ENCODE data around the gene JAZF1. TPM values are rescaled to one million over a fixed set of nuclear protein-coding genes. Genes with fewer than 3 reads are reported as not detected.

Gene JAZF1
- total and polyA plus RNA-seq, 12 donors: 6.9 to 42.3 (median 30.0) TPM

GRCh38 chr7:28105234-28105633, 75.4 kb downstream of the JAZF1 start:
- WGBS, 2 donors: 44 to 70% methylated on average over 6 of the region's 6 CpGs
- peaks cover 4 to 72% (median 59%) of the 10 kb centered on the region in 9 donors for H3K4me1 ChIP-seq
- peak in 4 of 8 donors; percentile 32 to 44 (median 38) for ATAC-seq

GRCh38 chr7:28104811-28105210, 75.8 kb downstream of the JAZF1 start:
- no peak for ATAC-seq
- no peaks in the 10 kb centered on the region for H3K36me3 ChIP-seq
- 56 to 69% methylated on average over 4 of the region's 4 CpGs for WGBS, 2 donors
- intact Hi-C loops (cut with DNase I): loop anchor here in 7 of 10 donors (5.0 to 10.0 kb wide), 3 partner anchors 70 to 170 kb away; no protein-coding TSS in a partner anchor
- peak overlapping the region; percentile 11 to 93 (median 69) for H3K27ac ChIP-seq
- H3K27me3 ChIP-seq: no peaks in the 10 kb centered on the region
- peaks cover 4 to 72% (median 59%) of the 10 kb centered on the region in 9 donors for H3K4me1 ChIP-seq
- no peak for TF ChIP-seq CTCF (IDR thresholded peaks at IDR 0.05)
- DNase-seq: no peak
- H3K4me3 ChIP-seq: no peak overlapping the region
- no peaks in the 10 kb centered on the region for H3K9me3 ChIP-seq

More at GRCh38 chr7:28105234-28105633, 75.4 kb downstream of the JAZF1 start:
- Histone ChIP-seq H3K9me3 (no peaks in the 10 kb centered on the region), H3K4me3 (no peak overlapping the region), H3K36me3 (no peaks in the 10 kb centered on the region), H3K27me3 (no peaks in the 10 kb centered on the region), H3K27ac (peak overlapping the region; percentile 11 to 93 (median 69))
- intact Hi-C loops (cut with DNase I): loop anchor here in 6 of 10 donors (5.0 to 10.0 kb wide), 3 partner anchors 70 to 170 kb away; no protein-coding TSS in a partner anchor
- DNase-seq: no peak
- TF ChIP-seq CTCF (IDR thresholded peaks at IDR 0.05): no peak

GRCh38 chr7:28104041-28104541, 76.5 kb downstream of the JAZF1 start:
- intact Hi-C loops (cut with DNase I): loop anchor here in 5 of 10 donors (5.0 to 10.0 kb wide), 3 partner anchors 71 to 171 kb away; no protein-coding TSS in a partner anchor
- peak overlapping the region in 9 of 10 donors; percentile 1 to 93 (median 69) for H3K27ac ChIP-seq
- no peaks in the 10 kb centered on the region for H3K27me3 ChIP-seq
- ATAC-seq: peak in 3 of 8 donors; percentile 2 to 40 (median 8)
- no peaks in the 10 kb centered on the region for H3K9me3 ChIP-seq
- H3K4me1 ChIP-seq: peaks cover 4 to 72% (median 59%) of the 10 kb centered on the region in 9 donors
- DNase-seq: no peak
- WGBS, 2 donors: 59 to 62% methylated on average over 3 of the region's 3 CpGs
- H3K36me3 ChIP-seq: no peaks in the 10 kb centered on the region
- TF ChIP-seq CTCF (IDR thresholded peaks at IDR 0.05): no peak
- no peak overlapping the region for H3K4me3 ChIP-seq

GRCh38 chr7:28102797-28103196, 77.8 kb downstream of the JAZF1 start:
- ATAC-seq: peak; percentile 22 to 81 (median 34)
- 64 to 71% methylated on average over 6 of the region's 6 CpGs for WGBS, 2 donors
- no peaks in the 10 kb centered on the region for H3K27me3 ChIP-seq
- no peaks in the 10 kb centered on the region for H3K9me3 ChIP-seq
- no peak for DNase-seq
- no peak for TF ChIP-seq CTCF (IDR thresholded peaks at IDR 0.05)
- intact Hi-C loops (cut with DNase I): loop anchor here in 5 of 10 donors (5.0 to 10.0 kb wide), 3 partner anchors 72 to 172 kb away; no protein-coding TSS in a partner anchor
- no peaks in the 10 kb centered on the region for H3K36me3 ChIP-seq
- peak overlapping the region; percentile 37 to 93 (median 69) for H3K27ac ChIP-seq
- H3K4me3 ChIP-seq: no peak overlapping the region
- peaks cover under 1 to 63% (median 52%) of the 10 kb centered on the region in 9 donors for H3K4me1 ChIP-seq
